HL-60 (cell line): Measurements from ENCODE around the gene CCNYL1.

ENCODE experiments used
- DNase-seq, 2 experiments: peaks; one replicate each; pipeline ENCODE4 v3.0.0-alpha.2; 2010 to 2020; ENCODE audit warnings: low read depth in 1 of 2, low spot score in 1 of 2
- H3K27ac ChIP-seq: fragments of 250-450 bp; sonication (Bioruptor Pico); replicated peaks from 2 replicates; pipeline ENCODE4 v1.5.1; 2020; ENCODE audit warnings: mild to moderate bottlenecking, moderate library complexity
- H3K27me3 ChIP-seq: fragments of 250-450 bp; sonication (Bioruptor Pico); 2 replicates; pipeline ENCODE4 v1.5.1; 2021; ENCODE audit warnings: mild to moderate bottlenecking, moderate library complexity; ENCODE audit not compliant: insufficient read depth, poor library complexity, severe bottlenecking
- H3K4me3 ChIP-seq: replicated peaks from 2 replicates; pipeline ENCODE4 v1.5.1; 2011; ENCODE audit warnings: mild to moderate bottlenecking, control low read depth, low read length; ENCODE audit not compliant: insufficient read depth
- GABPA ChIP-seq: IDR thresholded peaks from 2 replicates; pipeline ENCODE4 v1.6.1; 2012; ENCODE audit warnings: low read depth
- POLR2AphosphoS5 ChIP-seq: IDR thresholded peaks from 2 replicates; pipeline ENCODE4 v1.6.1; 2012; ENCODE audit warnings: low read depth
- REST ChIP-seq: IDR thresholded peaks from 2 replicates; pipeline ENCODE4 v1.6.1; 2012; ENCODE audit warnings: low read depth; ENCODE audit not compliant: insufficient replicate concordance
- SPI1 ChIP-seq: IDR thresholded peaks from 2 replicates; pipeline ENCODE4 v1.6.1; 2012; ENCODE audit warnings: low read depth, mild to moderate bottlenecking, borderline replicate concordance
- TF ChIP-seq, protein P1 (sequence below): IDR thresholded peaks from one replicate; pipeline ENCODE4 v1.5.1; 2011; ENCODE audit warnings: low read length, control low read depth, inconsistent platforms; ENCODE audit not compliant: insufficient read depth

Gene CCNYL1

DNA sequence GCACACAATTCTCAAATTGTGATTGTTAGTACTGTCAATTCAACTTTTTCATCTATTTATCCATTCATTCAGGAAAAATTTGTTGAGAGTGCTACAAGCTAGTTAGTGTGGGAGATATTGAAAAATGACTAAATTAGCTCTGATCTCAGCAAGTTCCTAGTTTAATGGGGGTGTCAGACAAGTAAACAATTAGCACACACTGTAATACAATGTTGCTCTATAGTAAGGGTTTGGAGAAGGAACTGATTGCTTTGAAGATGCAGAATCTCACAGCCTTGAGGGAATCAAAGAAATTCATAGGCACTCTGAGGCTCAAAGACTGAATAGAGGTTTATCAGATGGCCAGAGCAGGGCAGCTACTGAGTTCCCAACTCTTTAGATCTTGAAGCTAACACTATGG is 6.8 kb upstream of the CCNYL1 start:
- no peak overlapping the region for H3K27ac ChIP-seq
- H3K4me3 ChIP-seq: no peak overlapping the region
- DNase-seq: no peak
- no peak for TF ChIP-seq SPI1
- TF ChIP-seq POLR2AphosphoS5: no peak
- no peak for TF ChIP-seq GABPA
- TF ChIP-seq REST: no peak
- TF ChIP-seq, protein P1, sequence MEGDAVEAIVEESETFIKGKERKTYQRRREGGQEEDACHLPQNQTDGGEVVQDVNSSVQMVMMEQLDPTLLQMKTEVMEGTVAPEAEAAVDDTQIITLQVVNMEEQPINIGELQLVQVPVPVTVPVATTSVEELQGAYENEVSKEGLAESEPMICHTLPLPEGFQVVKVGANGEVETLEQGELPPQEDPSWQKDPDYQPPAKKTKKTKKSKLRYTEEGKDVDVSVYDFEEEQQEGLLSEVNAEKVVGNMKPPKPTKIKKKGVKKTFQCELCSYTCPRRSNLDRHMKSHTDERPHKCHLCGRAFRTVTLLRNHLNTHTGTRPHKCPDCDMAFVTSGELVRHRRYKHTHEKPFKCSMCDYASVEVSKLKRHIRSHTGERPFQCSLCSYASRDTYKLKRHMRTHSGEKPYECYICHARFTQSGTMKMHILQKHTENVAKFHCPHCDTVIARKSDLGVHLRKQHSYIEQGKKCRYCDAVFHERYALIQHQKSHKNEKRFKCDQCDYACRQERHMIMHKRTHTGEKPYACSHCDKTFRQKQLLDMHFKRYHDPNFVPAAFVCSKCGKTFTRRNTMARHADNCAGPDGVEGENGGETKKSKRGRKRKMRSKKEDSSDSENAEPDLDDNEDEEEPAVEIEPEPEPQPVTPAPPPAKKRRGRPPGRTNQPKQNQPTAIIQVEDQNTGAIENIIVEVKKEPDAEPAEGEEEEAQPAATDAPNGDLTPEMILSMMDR: no peak
- H3K27me3 ChIP-seq: no peaks in the 10 kb centered on the region

- DNase-seq: peak in 1 of 2 experiments; percentile 30
- TF ChIP-seq SPI1 (peak; percentile 61; the same call in 1 of the 2 replicates), POLR2AphosphoS5 (no peak)
- no peak overlapping the region for H3K4me3 ChIP-seq
- H3K27ac ChIP-seq: 0 out of 2 replicates have a peak overlapping the region, but pooled peaks have one; percentile 19
- H3K27me3 ChIP-seq: no peaks in the 10 kb centered on the region
Observed at GRCh38 chr2:207706936-207707860, 4.2 kb upstream of the CCNYL1 start.

DNA sequence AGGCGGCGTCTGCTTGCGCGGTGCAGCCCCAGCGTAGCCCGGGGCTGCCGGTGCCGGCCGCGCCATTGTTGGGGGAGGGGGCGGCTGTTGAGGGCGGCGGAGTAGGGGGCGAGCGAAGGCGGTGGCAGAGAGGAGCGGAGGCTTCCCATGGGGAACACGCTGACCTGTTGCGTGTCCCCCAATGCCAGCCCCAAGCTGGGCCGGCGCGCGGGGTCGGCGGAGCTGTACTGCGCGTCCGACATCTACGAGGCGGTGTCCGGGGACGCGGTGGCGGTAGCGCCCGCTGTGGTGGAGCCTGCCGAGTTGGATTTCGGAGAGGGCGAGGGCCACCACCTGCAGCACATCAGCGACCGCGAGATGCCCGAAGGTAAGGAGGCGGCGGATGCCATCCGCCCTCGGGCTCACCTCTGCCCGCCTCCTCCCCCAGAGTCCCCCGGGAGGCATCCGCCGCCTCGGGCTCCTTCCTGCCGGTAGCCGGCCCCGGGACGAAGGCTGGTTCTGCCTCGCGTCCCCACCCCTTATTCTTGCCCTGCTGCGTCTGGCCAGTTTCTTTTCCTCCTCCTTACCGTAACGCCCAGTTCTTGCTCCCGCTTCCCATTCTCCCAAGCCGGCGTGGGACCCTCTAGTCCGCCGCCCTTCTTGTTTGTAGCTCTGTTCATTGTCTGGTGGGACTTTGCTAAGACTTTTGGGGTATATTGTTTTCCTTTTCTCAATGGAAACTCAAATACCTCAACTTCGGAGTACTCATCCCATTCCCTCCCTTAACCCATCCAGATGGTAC is 500 bp downstream of the CCNYL1 start:
- DNase-seq: peak; percentile 26 to 31

GRCh38 chr2:207716056-207716455 is 4.6 kb downstream of the CCNYL1 start:
- no peak overlapping the region for H3K4me3 ChIP-seq
- no peak overlapping the region for H3K27ac ChIP-seq
- no peaks in the 10 kb centered on the region for H3K27me3 ChIP-seq
- TF ChIP-seq REST: no peak
- TF ChIP-seq, protein P1: no peak
- no peak for TF ChIP-seq POLR2AphosphoS5
- TF ChIP-seq GABPA: no peak
- TF ChIP-seq SPI1: no peak
- DNase-seq: no peak

More for the DNA sequence above, 500 bp downstream of the CCNYL1 start:
- H3K27ac ChIP-seq: peak overlapping the region; percentile 72
- H3K4me3 ChIP-seq: peak overlapping the region; percentile 76
- H3K27me3 ChIP-seq: no peaks in the 10 kb centered on the region
- TF ChIP-seq GABPA (0 out of 2 replicates have a peak, but pooled peaks have one; percentile 17), POLR2AphosphoS5 (no peak)
